SU-DHL-6 (cell line): Measurements from ENCODE around the gene IL20.

ENCODE experiments used
- EZH2phosphoT487 ChIP-seq: fragments of 200-600 bp; sonication (generic), shearing (Covaris generic); conservative IDR thresholded peaks from 2 replicates; pipeline ENCODE4 v1.6.1; 2018; ENCODE audit warnings: mild to moderate bottlenecking, antibody characterized with exemption, low read length, moderate library complexity, mixed read lengths
- TF ChIP-seq, protein P1 (sequence below): fragments of 200-600 bp; sonication (generic); IDR thresholded peaks from one replicate; pipeline ENCODE4 v1.5.1; 2017; ENCODE audit warnings: antibody characterized with exemption, mild to moderate bottlenecking, low read length, moderate library complexity; ENCODE audit not compliant: insufficient read depth, poor library complexity, severe bottlenecking

- TF ChIP-seq, protein P1, sequence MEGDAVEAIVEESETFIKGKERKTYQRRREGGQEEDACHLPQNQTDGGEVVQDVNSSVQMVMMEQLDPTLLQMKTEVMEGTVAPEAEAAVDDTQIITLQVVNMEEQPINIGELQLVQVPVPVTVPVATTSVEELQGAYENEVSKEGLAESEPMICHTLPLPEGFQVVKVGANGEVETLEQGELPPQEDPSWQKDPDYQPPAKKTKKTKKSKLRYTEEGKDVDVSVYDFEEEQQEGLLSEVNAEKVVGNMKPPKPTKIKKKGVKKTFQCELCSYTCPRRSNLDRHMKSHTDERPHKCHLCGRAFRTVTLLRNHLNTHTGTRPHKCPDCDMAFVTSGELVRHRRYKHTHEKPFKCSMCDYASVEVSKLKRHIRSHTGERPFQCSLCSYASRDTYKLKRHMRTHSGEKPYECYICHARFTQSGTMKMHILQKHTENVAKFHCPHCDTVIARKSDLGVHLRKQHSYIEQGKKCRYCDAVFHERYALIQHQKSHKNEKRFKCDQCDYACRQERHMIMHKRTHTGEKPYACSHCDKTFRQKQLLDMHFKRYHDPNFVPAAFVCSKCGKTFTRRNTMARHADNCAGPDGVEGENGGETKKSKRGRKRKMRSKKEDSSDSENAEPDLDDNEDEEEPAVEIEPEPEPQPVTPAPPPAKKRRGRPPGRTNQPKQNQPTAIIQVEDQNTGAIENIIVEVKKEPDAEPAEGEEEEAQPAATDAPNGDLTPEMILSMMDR = no peak
- no peak for TF ChIP-seq EZH2phosphoT487
Observed at GRCh38 chr1:206880314-206880713, 14.9 kb downstream of the IL20 start.
